ENCODE results near the gene CPN2. TPM values are rescaled to one million over a fixed set of nuclear protein-coding genes. Genes with fewer than 3 reads are reported as not detected.

Gene CPN2
- total RNA-seq, 2 donors from 2014 or later, result 0.15 TPM; not detected in 1

- Histone ChIP-seq H3K4me1 (no peaks in the 10 kb centered on the region), H3K9me3 (no peaks in the 10 kb centered on the region), H3K4me3 (no peak overlapping the region), H3K27me3 (no peaks in the 10 kb centered on the region), H3K27ac (no peak overlapping the region), H3K9ac (ENCODE audit: low read depth in 2 of 2, low read length in 2 of 2) (no peak overlapping the region), H3K36me3 (no peaks in the 10 kb centered on the region)
- TF ChIP-seq CTCF (IDR thresholded peaks at IDR 0.05), result no peak
- intact Hi-C loops (cut with DNase I), result no loop called here
- peak; percentile 28 for DNase-seq
Measured at GRCh38 chr3:194364652-194365434, 13.7 kb upstream of the CPN2 start.

- no peak for TF ChIP-seq CTCF (IDR thresholded peaks at IDR 0.05)
- H3K4me3 ChIP-seq, result no peak overlapping the region
Measured at GRCh38 chr3:194364314-194364651, 13.2 kb upstream of the CPN2 start.

GRCh38 chr3:194360568-194360967 is 9.4 kb upstream of the CPN2 start:
- H3K4me1 ChIP-seq, result no peaks in the 10 kb centered on the region
- no peak overlapping the region for H3K9ac ChIP-seq (ENCODE audit: low read depth in 2 of 2, low read length in 2 of 2)
- H3K4me3 ChIP-seq, result no peak overlapping the region
- H3K27me3 ChIP-seq, result no peaks in the 10 kb centered on the region
- TF ChIP-seq CTCF (IDR thresholded peaks at IDR 0.05), result no peak
- H3K9me3 ChIP-seq, result no peaks in the 10 kb centered on the region
- intact Hi-C loops (cut with DNase I), result no loop called here
- no peak for DNase-seq
- no peaks in the 10 kb centered on the region for H3K36me3 ChIP-seq
- no peak overlapping the region for H3K27ac ChIP-seq

More at GRCh38 chr3:194364314-194364651, 13.2 kb upstream of the CPN2 start:
- no peaks in the 10 kb centered on the region for H3K9me3 ChIP-seq
- no peaks in the 10 kb centered on the region for H3K4me1 ChIP-seq
- DNase-seq, result no peak
- no peaks in the 10 kb centered on the region for H3K36me3 ChIP-seq
- intact Hi-C loops (cut with DNase I), result no loop called here
- no peak overlapping the region for H3K9ac ChIP-seq (ENCODE audit: low read depth in 2 of 2, low read length in 2 of 2)
- no peak overlapping the region for H3K27ac ChIP-seq
- H3K27me3 ChIP-seq, result no peaks in the 10 kb centered on the region

DNA sequence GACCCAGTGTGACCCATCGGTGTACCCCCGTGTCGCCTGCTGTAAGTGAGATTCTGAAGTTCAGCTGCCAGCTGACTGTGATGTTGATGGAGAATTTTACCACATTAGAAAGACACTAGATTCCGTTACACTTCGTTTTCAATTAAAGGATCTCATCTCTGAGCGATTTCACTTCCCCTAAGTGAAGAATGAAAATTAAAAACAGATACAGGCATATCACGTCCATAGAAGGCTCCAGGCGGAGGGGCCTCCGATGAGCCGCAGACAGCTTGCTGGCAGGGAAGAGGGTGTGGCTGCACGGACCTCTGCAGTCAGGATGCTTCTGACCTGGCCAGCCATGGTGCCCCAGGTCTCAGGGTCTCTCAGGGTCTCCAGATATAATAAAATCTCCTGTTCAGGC is 6.6 kb upstream of the CPN2 start:
- no peak overlapping the region for H3K9ac ChIP-seq (ENCODE audit: low read depth in 2 of 2, low read length in 2 of 2)
- H3K27ac ChIP-seq, result no peak overlapping the region
- intact Hi-C loops (cut with DNase I), result no loop called here
- H3K27me3 ChIP-seq, result no peaks in the 10 kb centered on the region
- H3K4me3 ChIP-seq, result no peak overlapping the region
- TF ChIP-seq CTCF (IDR thresholded peaks at IDR 0.05), result no peak
- no peak for DNase-seq
- H3K4me1 ChIP-seq, result no peaks in the 10 kb centered on the region
- H3K36me3 ChIP-seq, result no peaks in the 10 kb centered on the region
- no peaks in the 10 kb centered on the region for H3K9me3 ChIP-seq

GRCh38 chr3:194355379-194355778 is 4.3 kb upstream of the CPN2 start:
- H3K4me3 ChIP-seq, result no peak overlapping the region
- H3K36me3 ChIP-seq, result no peaks in the 10 kb centered on the region

More at GRCh38 chr3:194355379-194355778, 4.3 kb upstream of the CPN2 start:
- H3K9ac ChIP-seq (ENCODE audit: low read depth in 2 of 2, low read length in 2 of 2), result no peak overlapping the region
- H3K27me3 ChIP-seq, result no peaks in the 10 kb centered on the region
- intact Hi-C loops (cut with DNase I), result no loop called here
- H3K27ac ChIP-seq, result no peak overlapping the region
- no peaks in the 10 kb centered on the region for H3K4me1 ChIP-seq
- DNase-seq, result no peak
- no peak for TF ChIP-seq CTCF (IDR thresholded peaks at IDR 0.05)
- no peaks in the 10 kb centered on the region for H3K9me3 ChIP-seq

Measured in colonic mucosa (tissue), 4 donors.